Measurements from ENCODE around the gene KCNIP4.

DNA sequence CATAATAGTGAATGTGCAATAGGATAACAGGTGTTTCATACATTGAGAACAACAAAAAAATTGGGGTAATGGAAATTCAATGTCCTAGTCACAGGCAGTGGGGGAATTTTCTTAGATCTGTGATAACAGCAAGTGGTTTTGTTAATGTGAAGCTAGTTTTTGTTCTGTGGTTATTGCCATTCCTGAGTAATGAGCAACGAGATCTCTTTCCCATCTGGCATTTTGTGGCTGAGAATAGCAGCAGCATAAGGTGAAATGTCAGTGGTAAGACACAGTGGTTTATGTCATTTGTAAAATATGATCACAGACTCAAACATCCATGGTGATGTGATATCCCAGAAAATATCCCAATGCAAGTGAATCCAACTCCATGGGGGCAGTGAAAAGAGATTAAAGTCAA is 497.5 kb downstream of the KCNIP4 start:
- TF ChIP-seq, protein P1, sequence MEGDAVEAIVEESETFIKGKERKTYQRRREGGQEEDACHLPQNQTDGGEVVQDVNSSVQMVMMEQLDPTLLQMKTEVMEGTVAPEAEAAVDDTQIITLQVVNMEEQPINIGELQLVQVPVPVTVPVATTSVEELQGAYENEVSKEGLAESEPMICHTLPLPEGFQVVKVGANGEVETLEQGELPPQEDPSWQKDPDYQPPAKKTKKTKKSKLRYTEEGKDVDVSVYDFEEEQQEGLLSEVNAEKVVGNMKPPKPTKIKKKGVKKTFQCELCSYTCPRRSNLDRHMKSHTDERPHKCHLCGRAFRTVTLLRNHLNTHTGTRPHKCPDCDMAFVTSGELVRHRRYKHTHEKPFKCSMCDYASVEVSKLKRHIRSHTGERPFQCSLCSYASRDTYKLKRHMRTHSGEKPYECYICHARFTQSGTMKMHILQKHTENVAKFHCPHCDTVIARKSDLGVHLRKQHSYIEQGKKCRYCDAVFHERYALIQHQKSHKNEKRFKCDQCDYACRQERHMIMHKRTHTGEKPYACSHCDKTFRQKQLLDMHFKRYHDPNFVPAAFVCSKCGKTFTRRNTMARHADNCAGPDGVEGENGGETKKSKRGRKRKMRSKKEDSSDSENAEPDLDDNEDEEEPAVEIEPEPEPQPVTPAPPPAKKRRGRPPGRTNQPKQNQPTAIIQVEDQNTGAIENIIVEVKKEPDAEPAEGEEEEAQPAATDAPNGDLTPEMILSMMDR (conservative IDR thresholded peaks at IDR 0.05; ENCODE audit: low read length), result no peak
- no peak for TF ChIP-seq EZH2phosphoT487 (IDR thresholded peaks at IDR 0.05; ENCODE audit: borderline replicate concordance)
